PC-3 (cell line): ENCODE measurements around the gene R3HDML.

Source experiments
- EZH2 ChIP-seq: fragments of 300-600 bp; sonication (generic); IDR thresholded peaks from one replicate; pipeline ENCODE4 v1.6.1; 2017; ENCODE audit warnings: antibody characterized with exemption, mild to moderate bottlenecking, low read length; ENCODE audit not compliant: unreplicated experiment
- TF ChIP-seq, protein P1 (sequence below): fragments of 300-600 bp; sonication (generic); conservative IDR thresholded peaks from 2 replicates; pipeline ENCODE4 v1.5.1; 2017; ENCODE audit warnings: antibody characterized with exemption, low read depth, mild to moderate bottlenecking, low read length

DNA sequence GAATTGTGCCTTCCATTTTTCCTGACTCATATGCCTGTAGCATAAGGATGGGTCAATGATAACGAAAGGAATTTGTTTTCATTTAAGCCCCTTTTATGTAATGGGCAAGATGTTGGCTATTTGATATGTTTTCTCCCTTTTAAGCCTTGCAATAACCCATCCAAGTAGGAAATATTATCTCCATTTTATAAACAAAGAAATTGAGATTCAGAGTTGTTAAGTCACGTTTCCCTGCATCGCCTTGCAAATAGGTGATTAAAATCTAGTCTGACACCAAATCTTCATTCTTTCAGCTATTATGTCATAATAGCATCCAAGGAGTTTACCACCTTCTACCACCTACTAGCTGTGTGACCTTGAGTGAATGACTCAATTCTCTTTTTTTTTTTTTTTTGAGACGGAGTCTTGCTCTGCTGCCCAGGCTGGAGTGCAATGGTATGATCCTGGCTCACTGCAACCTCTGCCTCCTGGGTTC is 25.7 kb downstream of the R3HDML start:
- TF ChIP-seq, protein P1, sequence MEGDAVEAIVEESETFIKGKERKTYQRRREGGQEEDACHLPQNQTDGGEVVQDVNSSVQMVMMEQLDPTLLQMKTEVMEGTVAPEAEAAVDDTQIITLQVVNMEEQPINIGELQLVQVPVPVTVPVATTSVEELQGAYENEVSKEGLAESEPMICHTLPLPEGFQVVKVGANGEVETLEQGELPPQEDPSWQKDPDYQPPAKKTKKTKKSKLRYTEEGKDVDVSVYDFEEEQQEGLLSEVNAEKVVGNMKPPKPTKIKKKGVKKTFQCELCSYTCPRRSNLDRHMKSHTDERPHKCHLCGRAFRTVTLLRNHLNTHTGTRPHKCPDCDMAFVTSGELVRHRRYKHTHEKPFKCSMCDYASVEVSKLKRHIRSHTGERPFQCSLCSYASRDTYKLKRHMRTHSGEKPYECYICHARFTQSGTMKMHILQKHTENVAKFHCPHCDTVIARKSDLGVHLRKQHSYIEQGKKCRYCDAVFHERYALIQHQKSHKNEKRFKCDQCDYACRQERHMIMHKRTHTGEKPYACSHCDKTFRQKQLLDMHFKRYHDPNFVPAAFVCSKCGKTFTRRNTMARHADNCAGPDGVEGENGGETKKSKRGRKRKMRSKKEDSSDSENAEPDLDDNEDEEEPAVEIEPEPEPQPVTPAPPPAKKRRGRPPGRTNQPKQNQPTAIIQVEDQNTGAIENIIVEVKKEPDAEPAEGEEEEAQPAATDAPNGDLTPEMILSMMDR: no peak
- no peak for TF ChIP-seq EZH2
